ENCODE data around the gene TNFSF12. TPM values are rescaled to one million over a fixed set of nuclear protein-coding genes. Genes with fewer than 3 reads are reported as not detected.

The TNFSF12 gene
- total RNA-seq, 1 donor from 2014 or later = 4.3 TPM

- Mint-ChIP-seq H3K9me3 (peaks cover 10% of the 10 kb centered on the region), H3K27ac (peak overlapping the region; percentile 40), H3K4me1 (ENCODE audit: unreplicated experiment) (no peaks in the 10 kb centered on the region), H3K27me3 (peaks cover 3% of the 10 kb centered on the region), H3K36me3 (peaks cover 4% of the 10 kb centered on the region), H3K4me3 (no peak overlapping the region)
- TF ChIP-seq, protein P1, sequence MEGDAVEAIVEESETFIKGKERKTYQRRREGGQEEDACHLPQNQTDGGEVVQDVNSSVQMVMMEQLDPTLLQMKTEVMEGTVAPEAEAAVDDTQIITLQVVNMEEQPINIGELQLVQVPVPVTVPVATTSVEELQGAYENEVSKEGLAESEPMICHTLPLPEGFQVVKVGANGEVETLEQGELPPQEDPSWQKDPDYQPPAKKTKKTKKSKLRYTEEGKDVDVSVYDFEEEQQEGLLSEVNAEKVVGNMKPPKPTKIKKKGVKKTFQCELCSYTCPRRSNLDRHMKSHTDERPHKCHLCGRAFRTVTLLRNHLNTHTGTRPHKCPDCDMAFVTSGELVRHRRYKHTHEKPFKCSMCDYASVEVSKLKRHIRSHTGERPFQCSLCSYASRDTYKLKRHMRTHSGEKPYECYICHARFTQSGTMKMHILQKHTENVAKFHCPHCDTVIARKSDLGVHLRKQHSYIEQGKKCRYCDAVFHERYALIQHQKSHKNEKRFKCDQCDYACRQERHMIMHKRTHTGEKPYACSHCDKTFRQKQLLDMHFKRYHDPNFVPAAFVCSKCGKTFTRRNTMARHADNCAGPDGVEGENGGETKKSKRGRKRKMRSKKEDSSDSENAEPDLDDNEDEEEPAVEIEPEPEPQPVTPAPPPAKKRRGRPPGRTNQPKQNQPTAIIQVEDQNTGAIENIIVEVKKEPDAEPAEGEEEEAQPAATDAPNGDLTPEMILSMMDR (conservative IDR thresholded peaks at IDR 0.05) = no peak
- DNase-seq (ENCODE audit: extremely low spot score, unreplicated experiment) = no peak
These were observed 18.6 kb upstream of the TNFSF12 start for GRCh38 chr17:7530023-7530900.

DNA sequence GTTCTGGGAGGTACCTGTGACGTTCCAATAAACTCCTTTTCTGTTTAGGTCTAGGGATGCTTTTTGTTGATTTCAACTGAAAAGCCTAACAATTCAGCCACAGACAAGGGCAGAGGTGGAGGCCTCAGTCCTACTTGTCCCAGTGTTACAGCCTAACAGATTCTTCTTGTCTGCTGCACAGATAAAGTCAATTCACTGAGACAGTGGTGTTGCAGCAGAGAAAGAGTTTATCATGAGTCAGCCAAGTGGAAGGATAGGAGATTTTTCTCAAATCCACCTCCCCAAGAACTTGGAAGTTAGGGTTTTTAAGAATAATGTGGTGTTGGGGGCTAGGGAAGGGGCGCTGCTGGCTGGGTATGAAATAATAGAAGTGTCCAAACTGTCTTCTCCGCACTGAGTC, 10.8 kb upstream of the TNFSF12 start:
- Mint-ChIP-seq H3K4me3 (no peak overlapping the region), H3K27ac (no peak overlapping the region), H3K36me3 (no peaks in the 10 kb centered on the region), H3K9me3 (peaks cover 5% of the 10 kb centered on the region), H3K27me3 (peaks cover 8% of the 10 kb centered on the region), H3K4me1 (ENCODE audit: unreplicated experiment) (no peaks in the 10 kb centered on the region)
- TF ChIP-seq, protein P1 (conservative IDR thresholded peaks at IDR 0.05) = no peak
- no peak for DNase-seq (ENCODE audit: extremely low spot score, unreplicated experiment)

DNA sequence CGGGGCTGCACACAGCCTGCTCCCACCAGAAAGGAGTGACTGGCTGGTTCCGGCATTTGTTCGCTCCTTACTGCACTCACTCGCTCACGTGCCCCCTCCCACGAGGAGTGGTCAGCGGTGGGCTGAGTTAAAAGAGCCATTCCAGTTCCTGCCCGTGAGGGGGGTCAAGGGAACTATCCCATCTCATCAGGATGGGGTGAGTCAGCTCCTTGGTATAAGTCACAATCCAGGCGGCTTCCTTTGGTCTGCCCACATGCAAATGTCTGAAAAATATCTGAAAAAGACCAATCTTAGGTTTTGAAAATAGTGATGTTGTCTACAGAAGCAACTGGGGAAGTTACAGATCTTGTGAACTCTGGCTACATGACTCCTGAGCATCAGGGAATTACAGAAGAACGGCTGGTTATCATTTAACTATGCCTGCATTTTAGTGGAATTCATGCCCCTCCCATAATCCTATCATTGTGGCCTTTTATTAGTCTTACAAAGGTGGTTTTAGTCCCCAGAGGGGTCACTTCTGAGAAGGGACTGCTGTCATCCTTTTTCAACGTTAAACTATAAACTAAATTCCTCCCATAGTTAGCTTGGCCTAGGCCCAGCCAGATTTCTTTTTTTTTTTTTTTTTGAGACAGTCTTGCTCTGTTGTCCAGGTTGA, 9.8 kb upstream of the TNFSF12 start:
- no peak for DNase-seq (ENCODE audit: extremely low spot score, unreplicated experiment)
- H3K36me3 Mint-ChIP-seq = no peaks in the 10 kb centered on the region
- TF ChIP-seq, protein P1 (conservative IDR thresholded peaks at IDR 0.05) = no peak
- H3K4me1 Mint-ChIP-seq (ENCODE audit: unreplicated experiment) = no peaks in the 10 kb centered on the region
- no peak overlapping the region for H3K27ac Mint-ChIP-seq
- H3K4me3 Mint-ChIP-seq = no peak overlapping the region
- H3K27me3 Mint-ChIP-seq = peaks cover 17% of the 10 kb centered on the region
- peaks cover 5% of the 10 kb centered on the region for H3K9me3 Mint-ChIP-seq

- H3K4me3 Mint-ChIP-seq = no peak overlapping the region
- no peak overlapping the region for H3K27ac Mint-ChIP-seq
- H3K36me3 Mint-ChIP-seq = no peaks in the 10 kb centered on the region
- TF ChIP-seq, protein P1 (conservative IDR thresholded peaks at IDR 0.05) = no peak
- H3K9me3 Mint-ChIP-seq = peaks cover 5% of the 10 kb centered on the region
- H3K27me3 Mint-ChIP-seq = peaks cover 15% of the 10 kb centered on the region
- no peaks in the 10 kb centered on the region for H3K4me1 Mint-ChIP-seq (ENCODE audit: unreplicated experiment)
- no peak for DNase-seq (ENCODE audit: extremely low spot score, unreplicated experiment)
These were observed 7.7 kb upstream of the TNFSF12 start for GRCh38 chr17:7541074-7541621.

GRCh38 chr17:7544911-7545310, 3.9 kb upstream of the TNFSF12 start:
- Mint-ChIP-seq H3K27ac (no peak overlapping the region), H3K4me1 (ENCODE audit: unreplicated experiment) (peaks cover 11% of the 10 kb centered on the region), H3K9me3 (no peaks in the 10 kb centered on the region), H3K4me3 (no peak overlapping the region), H3K36me3 (no peaks in the 10 kb centered on the region), H3K27me3 (peaks cover 18% of the 10 kb centered on the region)
- TF ChIP-seq, protein P1 (conservative IDR thresholded peaks at IDR 0.05) = no peak
- no peak for DNase-seq (ENCODE audit: extremely low spot score, unreplicated experiment)
